Lung (tissue), 12 donors: ENCODE measurements around the gene RC3H2. TPM values are rescaled to one million over a fixed set of nuclear protein-coding genes. Genes with fewer than 3 reads are reported as not detected.
"Not testable (repeated sequence)": the region's sequence is repeated elsewhere in the genome, so short reads cannot be mapped to it uniquely, and the experiment has no call there.

Experiments used
- ATAC-seq: fragments of 200-7000 bp; cut with Tn5 transposase; one replicate; pipeline ENCODE4 v1.9.1; 2020; ENCODE audit warnings: moderate number of reproducible peaks; ENCODE audit not compliant: insufficient read depth, low FRiP score
- DNase-seq, 3 donors: peaks; one replicate each; pipeline ENCODE4 v3.0.0-alpha.2; 2013 to 2017
- H3K27ac ChIP-seq, 2 donors: one replicate each; pipeline ENCODE4 v1.5.1; 2013; ENCODE audit warnings: mild to moderate bottlenecking in 2 of 2, moderate library complexity in 2 of 2, control low read depth in 1 of 2, inconsistent platforms in 1 of 2, low read depth in 1 of 2, low read length in 1 of 2
- H3K27me3 ChIP-seq, 3 donors: one replicate each; pipeline ENCODE4 v1.5.1; 2013; ENCODE audit warnings: low read length in 2 of 3; ENCODE audit not compliant: control insufficient read depth in 3 of 3, insufficient read depth in 3 of 3
- H3K36me3 ChIP-seq, 4 donors: one replicate each; pipeline ENCODE4 v1.5.1; 2013; ENCODE audit warnings: low read length in 4 of 4, mild to moderate bottlenecking in 1 of 4, moderate library complexity in 1 of 4; ENCODE audit not compliant: control insufficient read depth in 4 of 4, insufficient read depth in 4 of 4
- H3K4me1 ChIP-seq, 5 donors: one replicate each; pipeline ENCODE4 v1.5.1; 2013; ENCODE audit warnings: low read length in 5 of 5, mild to moderate bottlenecking in 2 of 5, moderate library complexity in 1 of 5; ENCODE audit not compliant: control insufficient read depth in 5 of 5, insufficient read depth in 5 of 5
- H3K4me3 ChIP-seq: one replicate; pipeline ENCODE4 v1.5.1; 2013; ENCODE audit warnings: mild to moderate bottlenecking, control low read depth, moderate library complexity
- H3K9ac ChIP-seq, 2 donors: one replicate each; pipeline ENCODE4 v1.5.1; 2013; ENCODE audit warnings: low read length in 2 of 2, control low read depth in 1 of 2; ENCODE audit not compliant: insufficient read depth in 1 of 2
- H3K9me3 ChIP-seq, 4 donors: one replicate each; pipeline ENCODE4 v1.5.1; 2013; ENCODE audit warnings: low read length in 3 of 4, mild to moderate bottlenecking in 1 of 4, moderate library complexity in 1 of 4; ENCODE audit not compliant: control insufficient read depth in 4 of 4, insufficient read depth in 3 of 4
- WGBS, 2 donors: extraction: QIAGEN DNeasy Blood & Tissue Kit; methylation state at CpG; one replicate each; pipeline ENCODE4 v1.1.7; 2013; 5-methylcytosine and 5-hydroxymethylcytosine counted together
- polyA plus RNA-seq, 2 donors: library from polyadenylated mRNA; stranded (reverse); fragments of 200-250 nt; gene quantifications; one replicate each; pipeline ENCODE4 v1.2.1, GENCODE V29; 2013
- total RNA-seq, 2 donors: library from RNA; depleted of rRNA in 1 of 2; stranded (reverse); fragments of >200 nt in 1 of 2; gene quantifications; one replicate each; pipeline ENCODE4 v1.2.1, GENCODE V29; 2014 to 2021
- TF ChIP-seq, protein P1 (sequence below): IDR thresholded peaks from 2 replicates; pipeline ENCODE4 v1.5.1; 2012; ENCODE audit warnings: mild to moderate bottlenecking; ENCODE audit errors: control extremely low read depth, extremely low read depth
- donor health status: control.
- donor health status: control.
- donor health status: Bipolar disorder and iron deficiency.
- donor health status: healthy.
- donor health status: DM: yes; HTN: yes; CAD: no.

The RC3H2 gene
- total and polyA plus RNA-seq, 4 donors, result 11.9 to 60.2 (median 25.4) TPM

DNA sequence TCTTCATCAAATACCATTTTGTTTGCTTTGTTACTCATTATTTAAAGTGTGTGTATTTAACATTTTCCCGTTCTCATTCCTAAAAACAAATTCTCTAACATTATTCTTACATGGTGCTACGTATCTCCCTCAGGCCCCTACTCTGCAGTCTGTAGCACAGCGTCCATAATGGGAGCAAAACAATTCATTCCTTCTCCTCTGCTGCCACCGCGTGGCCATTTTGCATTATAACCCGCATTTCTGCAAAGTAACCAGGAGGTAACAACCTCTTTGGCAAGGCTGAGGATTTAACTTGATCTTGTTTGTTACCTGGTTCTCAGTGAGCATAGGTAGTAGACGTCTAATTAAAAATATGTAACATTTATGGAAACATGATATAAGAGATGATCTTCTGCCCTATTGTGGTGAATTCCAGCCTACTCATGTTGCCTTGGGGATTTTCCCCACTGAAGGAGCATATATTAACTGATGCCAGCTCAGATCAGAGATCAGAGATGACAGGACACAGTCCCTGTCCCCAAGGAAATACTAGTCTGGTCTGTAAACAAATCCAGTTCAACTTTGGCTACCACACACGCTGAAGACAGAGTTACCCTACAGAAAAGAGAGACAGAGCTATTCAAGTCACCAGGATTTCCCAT, 94.7 kb downstream of the RC3H2 start:
- 5 to 6% methylated on average over 8 of the region's 8 CpGs for WGBS, 2 donors
- H3K27me3 ChIP-seq, result no peaks in the 10 kb centered on the region
- no peak overlapping the region for H3K9ac ChIP-seq
- no peaks in the 10 kb centered on the region for H3K9me3 ChIP-seq
- ATAC-seq (peak; percentile 77), DNase-seq (peak; percentile 79 to 87 (median 86))
- peaks cover 0 to 1% (median under 1%) of the 10 kb centered on the region in 4 donors for H3K36me3 ChIP-seq
- no peak overlapping the region for H3K27ac ChIP-seq
- H3K4me1 ChIP-seq, result peaks cover 0 to 6% (median 1%) of the 10 kb centered on the region in 5 donors
- TF ChIP-seq, protein P1, sequence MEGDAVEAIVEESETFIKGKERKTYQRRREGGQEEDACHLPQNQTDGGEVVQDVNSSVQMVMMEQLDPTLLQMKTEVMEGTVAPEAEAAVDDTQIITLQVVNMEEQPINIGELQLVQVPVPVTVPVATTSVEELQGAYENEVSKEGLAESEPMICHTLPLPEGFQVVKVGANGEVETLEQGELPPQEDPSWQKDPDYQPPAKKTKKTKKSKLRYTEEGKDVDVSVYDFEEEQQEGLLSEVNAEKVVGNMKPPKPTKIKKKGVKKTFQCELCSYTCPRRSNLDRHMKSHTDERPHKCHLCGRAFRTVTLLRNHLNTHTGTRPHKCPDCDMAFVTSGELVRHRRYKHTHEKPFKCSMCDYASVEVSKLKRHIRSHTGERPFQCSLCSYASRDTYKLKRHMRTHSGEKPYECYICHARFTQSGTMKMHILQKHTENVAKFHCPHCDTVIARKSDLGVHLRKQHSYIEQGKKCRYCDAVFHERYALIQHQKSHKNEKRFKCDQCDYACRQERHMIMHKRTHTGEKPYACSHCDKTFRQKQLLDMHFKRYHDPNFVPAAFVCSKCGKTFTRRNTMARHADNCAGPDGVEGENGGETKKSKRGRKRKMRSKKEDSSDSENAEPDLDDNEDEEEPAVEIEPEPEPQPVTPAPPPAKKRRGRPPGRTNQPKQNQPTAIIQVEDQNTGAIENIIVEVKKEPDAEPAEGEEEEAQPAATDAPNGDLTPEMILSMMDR, result peak; percentile 90
- H3K4me3 ChIP-seq, result no peak overlapping the region

DNA sequence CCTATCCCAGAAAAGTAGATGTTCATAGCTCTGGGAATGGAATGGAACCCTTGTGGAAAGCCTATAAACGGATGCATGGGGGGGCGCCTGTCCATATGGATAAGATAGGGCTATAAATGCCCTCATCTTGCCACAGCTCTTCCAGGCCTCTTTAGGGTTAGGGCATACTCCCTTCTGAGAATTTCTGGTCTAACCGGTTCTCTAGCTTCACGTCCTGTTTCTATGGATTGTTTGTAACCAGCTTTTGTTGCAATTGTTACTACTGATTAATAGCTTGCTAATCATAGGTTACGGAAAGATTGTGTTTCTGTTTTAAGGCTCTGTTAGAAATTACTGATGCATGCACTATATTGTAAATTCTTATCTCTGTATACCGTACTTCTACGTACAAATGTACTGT, 95.9 kb downstream of the RC3H2 start:
- ATAC-seq, H3K36me3 ChIP-seq, H3K4me3 ChIP-seq, H3K27ac ChIP-seq, H3K9ac ChIP-seq, DNase-seq, H3K4me1 ChIP-seq, H3K9me3 ChIP-seq, H3K27me3 ChIP-seq: not testable (repeated sequence)
- WGBS, 2 donors, result 68 to 74% methylated on average over 7 of the region's 7 CpGs

DNA sequence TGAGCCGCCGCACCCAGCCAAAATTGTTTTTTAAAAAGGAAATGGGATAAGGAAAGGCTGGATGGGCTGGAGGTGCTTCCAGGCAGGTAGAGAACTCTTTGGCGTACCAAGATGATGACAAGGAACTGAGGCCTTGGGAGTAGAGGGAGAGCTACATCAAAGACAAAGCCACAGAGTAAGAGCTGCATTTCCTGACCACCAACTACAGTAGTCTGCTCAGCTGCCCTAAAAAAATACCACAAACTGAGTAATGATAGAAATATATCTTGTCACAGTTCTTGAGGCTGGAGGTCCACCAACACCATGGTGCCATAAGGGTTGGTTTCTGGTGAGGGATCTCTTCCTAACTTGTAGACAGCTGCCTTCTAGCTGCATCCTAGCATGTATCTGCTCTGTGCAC, 97.0 kb downstream of the RC3H2 start:
- no peak for DNase-seq
- 92 to 94% methylated on average over 3 of the region's 3 CpGs for WGBS, 2 donors
- H3K27ac ChIP-seq, result no peak overlapping the region
- H3K4me1 ChIP-seq, result peaks cover 0 to 6% (median 1%) of the 10 kb centered on the region in 5 donors
- ATAC-seq, result no peak
- no peaks in the 10 kb centered on the region for H3K9me3 ChIP-seq
- peak overlapping the region in 1 of 2 donors; percentile 28 for H3K9ac ChIP-seq
- TF ChIP-seq, protein P1, result no peak
- no peaks in the 10 kb centered on the region for H3K36me3 ChIP-seq
- H3K4me3 ChIP-seq, result no peak overlapping the region
- H3K27me3 ChIP-seq, result no peaks in the 10 kb centered on the region

DNA sequence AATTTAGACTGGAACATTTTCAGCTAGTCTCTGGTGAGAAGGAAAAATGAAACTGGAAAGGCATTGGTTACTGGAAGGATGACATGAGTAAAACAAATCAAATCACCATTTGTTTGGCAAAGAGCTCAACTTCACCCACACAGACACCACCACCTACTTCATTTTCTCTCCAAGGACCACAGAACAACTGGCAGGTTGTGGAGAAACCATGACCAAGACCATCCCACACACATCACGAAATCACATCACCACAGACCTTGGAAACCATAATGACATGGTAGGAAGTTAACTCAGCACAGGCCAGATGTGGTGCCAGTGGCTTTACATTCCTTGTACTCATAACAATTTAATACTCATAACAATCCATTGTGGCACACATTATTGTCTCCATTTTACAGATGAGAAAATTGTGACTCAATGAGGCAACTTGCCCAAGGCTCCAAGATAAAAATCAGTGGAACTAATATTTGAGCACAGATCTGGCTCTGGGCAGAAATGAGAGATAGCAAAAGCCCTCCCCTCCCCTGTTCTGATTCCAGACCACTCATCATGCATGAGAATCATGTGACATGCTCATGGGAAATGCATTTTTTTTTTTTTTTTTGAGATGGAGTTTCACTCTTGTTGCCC, 97.8 kb downstream of the RC3H2 start:
- ATAC-seq, result no peak
- TF ChIP-seq, protein P1, result no peak
- Histone ChIP-seq H3K4me1 (peaks cover 0 to 6% (median 1%) of the 10 kb centered on the region in 5 donors), H3K27me3 (no peaks in the 10 kb centered on the region), H3K9me3 (no peaks in the 10 kb centered on the region), H3K36me3 (no peaks in the 10 kb centered on the region), H3K27ac (no peak overlapping the region), H3K9ac (peak overlapping the region in 1 of 2 donors; percentile 11), H3K4me3 (no peak overlapping the region)
- 67 to 80% methylated on average over 1 of the region's 1 CpG for WGBS, 2 donors
- DNase-seq, result no peak
